ENCODE data around the gene GAST. TPM values are rescaled to one million over a fixed set of nuclear protein-coding genes. Genes with fewer than 3 reads are reported as not detected.
"Not testable (repeated sequence)": the region's sequence is repeated elsewhere in the genome, so short reads cannot be mapped to it uniquely, and the experiment has no call there.

Gene GAST
- total RNA-seq, 1 donor from 2014 or later, result not detected

DNA sequence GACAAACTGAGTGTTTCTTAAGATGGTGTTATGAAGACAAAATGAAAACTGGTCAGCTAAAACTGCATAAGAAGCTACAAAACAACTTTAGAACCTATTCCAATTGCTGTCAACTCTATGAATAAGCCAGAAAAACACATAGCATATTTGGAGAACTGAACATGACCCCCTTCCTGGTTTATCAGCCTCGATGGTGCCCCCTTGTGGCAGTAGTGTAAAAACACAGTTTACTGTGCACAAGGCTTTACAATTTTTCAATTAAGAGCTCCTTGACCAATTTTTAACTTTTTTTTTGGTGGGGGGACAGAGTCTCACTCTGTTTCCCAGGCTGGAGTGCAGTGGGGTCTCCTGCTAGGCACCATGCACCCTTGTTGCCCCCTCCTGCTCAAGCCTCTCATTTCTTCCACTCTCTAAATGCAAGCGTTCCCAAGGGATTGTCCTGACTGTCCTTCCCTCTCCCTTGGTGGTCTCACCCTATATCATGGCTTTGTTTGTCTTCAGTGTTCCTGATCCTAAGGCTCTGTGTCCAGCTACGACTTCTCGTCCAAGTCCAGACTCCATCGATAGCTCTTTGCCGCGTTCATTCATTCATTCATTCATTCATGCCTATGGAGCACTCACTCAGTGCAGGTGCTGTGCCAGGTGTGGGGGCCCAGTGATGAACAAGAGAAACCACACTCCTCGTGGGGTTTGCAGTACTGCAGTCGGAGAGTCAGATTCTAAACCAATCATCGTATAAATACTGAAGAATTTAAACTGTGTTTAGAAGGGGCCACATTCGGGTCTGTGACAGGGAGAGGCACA lies 16.0 kb upstream of the GAST start:
- no peak for TF ChIP-seq EZH2 (IDR thresholded peaks at IDR 0.05; ENCODE audit: insufficient read depth, low read length)
- TF ChIP-seq, protein P1, sequence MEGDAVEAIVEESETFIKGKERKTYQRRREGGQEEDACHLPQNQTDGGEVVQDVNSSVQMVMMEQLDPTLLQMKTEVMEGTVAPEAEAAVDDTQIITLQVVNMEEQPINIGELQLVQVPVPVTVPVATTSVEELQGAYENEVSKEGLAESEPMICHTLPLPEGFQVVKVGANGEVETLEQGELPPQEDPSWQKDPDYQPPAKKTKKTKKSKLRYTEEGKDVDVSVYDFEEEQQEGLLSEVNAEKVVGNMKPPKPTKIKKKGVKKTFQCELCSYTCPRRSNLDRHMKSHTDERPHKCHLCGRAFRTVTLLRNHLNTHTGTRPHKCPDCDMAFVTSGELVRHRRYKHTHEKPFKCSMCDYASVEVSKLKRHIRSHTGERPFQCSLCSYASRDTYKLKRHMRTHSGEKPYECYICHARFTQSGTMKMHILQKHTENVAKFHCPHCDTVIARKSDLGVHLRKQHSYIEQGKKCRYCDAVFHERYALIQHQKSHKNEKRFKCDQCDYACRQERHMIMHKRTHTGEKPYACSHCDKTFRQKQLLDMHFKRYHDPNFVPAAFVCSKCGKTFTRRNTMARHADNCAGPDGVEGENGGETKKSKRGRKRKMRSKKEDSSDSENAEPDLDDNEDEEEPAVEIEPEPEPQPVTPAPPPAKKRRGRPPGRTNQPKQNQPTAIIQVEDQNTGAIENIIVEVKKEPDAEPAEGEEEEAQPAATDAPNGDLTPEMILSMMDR (IDR thresholded peaks at IDR 0.05; ENCODE audit: insufficient read depth, low read depth, low read length), result peak; percentile 96
- H3K9me3 Mint-ChIP-seq (ENCODE audit: unreplicated experiment), result no peaks in the 10 kb centered on the region
- peaks cover 9% of the 10 kb centered on the region for H3K4me1 Mint-ChIP-seq (ENCODE audit: low read depth, unreplicated experiment)
- Histone ChIP-seq H3K79me2 (ENCODE audit: insufficient read depth, low read length) (peaks cover 6% of the 10 kb centered on the region), H3K9me3 (ENCODE audit: insufficient read depth, low read depth, low read length) (no peaks in the 10 kb centered on the region), H3K36me3 (ENCODE audit: insufficient read depth, low read length) (peaks cover 17% of the 10 kb centered on the region), H3K27ac (ENCODE audit: low read depth, low read length) (no peak overlapping the region), H3K9ac (ENCODE audit: low read length) (no peak overlapping the region), H3K4me3 (ENCODE audit: insufficient read depth, low read depth, low read length) (no peak overlapping the region), H3K27me3 (ENCODE audit: insufficient read depth, low read length) (no peaks in the 10 kb centered on the region), H2AFZ (ENCODE audit: low read depth, low read length) (no peak overlapping the region), H4K20me1 (ENCODE audit: insufficient read depth, low read length) (peaks cover 34% of the 10 kb centered on the region), H3K4me1 (ENCODE audit: insufficient read depth, low read length) (peaks cover 2% of the 10 kb centered on the region), H3K4me2 (ENCODE audit: low read length) (no peak overlapping the region)
- no peak overlapping the region for H3K4me3 Mint-ChIP-seq (ENCODE audit: unreplicated experiment)
- no peaks in the 10 kb centered on the region for H3K27me3 Mint-ChIP-seq (ENCODE audit: low read depth, unreplicated experiment)
- no peak overlapping the region for H3K27ac Mint-ChIP-seq (ENCODE audit: unreplicated experiment)
- DNase-seq (ENCODE audit: low read depth), result peak; percentile 49
- peaks cover 9% of the 10 kb centered on the region for H3K36me3 Mint-ChIP-seq (ENCODE audit: low read depth, unreplicated experiment)
- peak; percentile 29 for FAIRE-seq

DNA sequence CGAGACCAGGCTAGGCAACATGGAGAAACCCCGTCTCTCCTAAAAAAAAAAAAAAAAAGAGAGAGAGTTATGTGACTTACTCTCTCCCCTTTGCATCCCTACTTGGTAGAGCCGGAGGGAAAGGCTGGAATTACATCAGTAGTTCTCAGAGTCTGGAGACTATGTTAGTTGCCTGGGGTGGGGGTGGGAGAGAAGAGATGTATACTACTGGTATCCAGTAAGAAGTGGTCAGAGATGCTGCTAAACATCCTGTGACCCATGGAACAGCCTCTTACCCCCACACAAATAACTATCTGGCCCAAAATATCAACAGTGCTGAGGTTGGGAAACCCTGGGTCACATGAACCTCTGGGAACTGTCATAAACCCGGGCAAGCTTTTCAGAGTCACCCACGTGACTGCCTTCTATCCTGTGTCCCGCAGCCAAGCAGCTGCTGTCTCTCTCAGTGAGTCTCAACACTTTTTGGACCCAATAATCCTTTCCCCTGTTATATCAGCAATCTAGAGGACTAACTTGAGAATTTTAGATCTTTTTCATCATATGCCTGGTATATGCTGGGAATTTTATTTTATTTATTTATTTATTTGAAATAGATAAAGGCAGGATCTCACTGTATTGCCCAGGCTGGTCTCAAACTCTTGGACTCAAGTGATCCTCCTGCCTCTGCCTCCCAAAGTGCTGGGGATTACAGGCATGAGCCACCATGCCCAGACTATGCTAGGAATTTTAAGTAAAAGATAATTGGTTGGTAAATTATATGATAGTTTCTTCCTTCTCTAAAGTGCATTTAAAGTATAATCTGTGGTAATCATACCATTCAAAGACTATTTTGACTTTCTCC lies 14.8 kb upstream of the GAST start:
- Histone ChIP-seq H4K20me1 (ENCODE audit: insufficient read depth, low read length) (peaks cover 22% of the 10 kb centered on the region), H3K27me3 (ENCODE audit: insufficient read depth, low read length) (no peaks in the 10 kb centered on the region), H3K4me1 (ENCODE audit: insufficient read depth, low read length) (no peaks in the 10 kb centered on the region), H3K4me3 (ENCODE audit: insufficient read depth, low read depth, low read length) (no peak overlapping the region), H3K9me3 (ENCODE audit: insufficient read depth, low read depth, low read length) (no peaks in the 10 kb centered on the region), H3K9ac (ENCODE audit: low read length) (no peak overlapping the region), H3K36me3 (ENCODE audit: insufficient read depth, low read length) (peaks cover 6% of the 10 kb centered on the region), H3K27ac (ENCODE audit: low read depth, low read length) (no peak overlapping the region), H3K4me2 (ENCODE audit: low read length) (no peak overlapping the region), H2AFZ (ENCODE audit: low read depth, low read length) (no peak overlapping the region), H3K79me2 (ENCODE audit: insufficient read depth, low read length) (no peaks in the 10 kb centered on the region)
- DNase-seq (ENCODE audit: low read depth), result no peak
- Mint-ChIP-seq H3K4me1 (ENCODE audit: low read depth, unreplicated experiment) (no peaks in the 10 kb centered on the region), H3K27ac (ENCODE audit: unreplicated experiment) (no peak overlapping the region), H3K4me3 (ENCODE audit: unreplicated experiment) (no peak overlapping the region), H3K36me3 (ENCODE audit: low read depth, unreplicated experiment) (peaks cover 6% of the 10 kb centered on the region), H3K27me3 (ENCODE audit: low read depth, unreplicated experiment) (peaks cover 2% of the 10 kb centered on the region), H3K9me3 (ENCODE audit: unreplicated experiment) (no peaks in the 10 kb centered on the region)
- TF ChIP-seq, protein P1 (IDR thresholded peaks at IDR 0.05; ENCODE audit: insufficient read depth, low read depth, low read length), result no peak
- TF ChIP-seq EZH2 (IDR thresholded peaks at IDR 0.05; ENCODE audit: insufficient read depth, low read length), result no peak
- FAIRE-seq, result no peak

DNA sequence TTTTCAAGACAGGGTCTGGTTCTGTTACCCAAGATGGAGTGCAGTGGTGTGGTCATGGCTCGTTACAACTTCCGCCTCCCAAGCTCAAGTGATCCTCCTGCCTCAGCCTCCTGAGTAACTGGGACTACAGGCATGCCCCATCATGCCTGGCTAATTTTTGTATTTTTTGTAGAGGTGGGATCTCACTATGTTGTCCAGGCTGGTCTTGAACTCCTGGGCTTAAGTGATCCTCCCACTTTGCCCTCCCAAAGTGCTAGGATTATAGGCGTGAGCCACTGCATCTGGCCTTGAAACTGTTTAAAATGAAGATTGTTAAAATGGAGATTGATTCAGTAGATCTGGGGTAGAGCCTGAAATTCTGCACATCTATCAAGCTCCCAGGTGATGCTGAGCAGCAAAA lies 11.3 kb upstream of the GAST start:
- not testable (repeated sequence) for DNase-seq (ENCODE audit: low read depth); FAIRE-seq; H3K27ac ChIP-seq (ENCODE audit: low read depth, low read length); H3K4me3 Mint-ChIP-seq (ENCODE audit: unreplicated experiment); H3K4me2 ChIP-seq (ENCODE audit: low read length); H3K9me3 ChIP-seq (ENCODE audit: insufficient read depth, low read depth, low read length); H3K27me3 Mint-ChIP-seq (ENCODE audit: low read depth, unreplicated experiment); H3K4me3 ChIP-seq (ENCODE audit: insufficient read depth, low read depth, low read length); H3K9ac ChIP-seq (ENCODE audit: low read length); H3K9me3 Mint-ChIP-seq (ENCODE audit: unreplicated experiment); H3K4me1 Mint-ChIP-seq (ENCODE audit: low read depth, unreplicated experiment); H3K36me3 Mint-ChIP-seq (ENCODE audit: low read depth, unreplicated experiment); H3K27me3 ChIP-seq (ENCODE audit: insufficient read depth, low read length); H3K36me3 ChIP-seq (ENCODE audit: insufficient read depth, low read length); H2AFZ ChIP-seq (ENCODE audit: low read depth, low read length); H3K79me2 ChIP-seq (ENCODE audit: insufficient read depth, low read length); H4K20me1 ChIP-seq (ENCODE audit: insufficient read depth, low read length); H3K27ac Mint-ChIP-seq (ENCODE audit: unreplicated experiment)
- H3K4me1 ChIP-seq (ENCODE audit: insufficient read depth, low read length), result peaks cover 10% of the 10 kb centered on the region

All from astrocyte (in vitro differentiated cells and primary cell).